BLaER1 (cell line): ENCODE measurements around the gene TPSG1.
"Not testable (repeated sequence)": the region's sequence is repeated elsewhere in the genome, so short reads cannot be mapped to it uniquely, and the experiment has no call there.

Source experiments
- H3K27ac ChIP-seq: shearing (Covaris generic); formaldehyde crosslinking; 2 replicates; pipeline ENCODE4 v1.8.1; 2022
- H3K27me3 ChIP-seq: shearing (Covaris generic); formaldehyde crosslinking; 2 replicates; pipeline ENCODE4 v1.8.1; 2022
- H3K36me3 ChIP-seq: shearing (Covaris generic); formaldehyde crosslinking; 2 replicates; pipeline ENCODE4 v1.8.1; 2022
- H3K4me1 ChIP-seq: shearing (Covaris generic); formaldehyde crosslinking; 2 replicates; pipeline ENCODE4 v1.8.1; 2022
- H3K4me2 ChIP-seq: shearing (Covaris generic); formaldehyde crosslinking; 2 replicates; pipeline ENCODE4 v1.8.1; 2022
- H3K4me3 ChIP-seq: shearing (Covaris generic); formaldehyde crosslinking; 2 replicates; pipeline ENCODE4 v1.8.1; 2022
- H3K9ac ChIP-seq: shearing (Covaris generic); formaldehyde crosslinking; 2 replicates; pipeline ENCODE4 v1.8.1; 2022
- H3K9me3 ChIP-seq: shearing (Covaris generic); formaldehyde crosslinking; 2 replicates; pipeline ENCODE4 v1.8.1; 2022
- H4K20me1 ChIP-seq: shearing (Covaris generic); formaldehyde crosslinking; 2 replicates; pipeline ENCODE4 v1.8.1; 2022
- Cebpa-rat ChIP-seq: shearing (Covaris generic); IDR thresholded peaks from 2 replicates; pipeline ENCODE4 v1.8.1; 2022

TPSG1 gene

GRCh38 chr16:1245452-1246020 is 20.5 kb upstream of the TPSG1 start:
- TF ChIP-seq Cebpa-rat: no peak
- no peaks in the 10 kb centered on the region for H3K36me3 ChIP-seq
- H3K4me1 ChIP-seq: peaks cover 13% of the 10 kb centered on the region
- no peak overlapping the region for H3K9ac ChIP-seq
- H3K4me3 ChIP-seq: no peak overlapping the region
- no peak overlapping the region for H3K4me2 ChIP-seq
- no peaks in the 10 kb centered on the region for H3K27me3 ChIP-seq
- H3K9me3 ChIP-seq: no peaks in the 10 kb centered on the region
- H3K27ac ChIP-seq: no peak overlapping the region
- H4K20me1 ChIP-seq: no peaks in the 10 kb centered on the region

- Histone ChIP-seq H3K4me3 (no peak overlapping the region), H3K27ac (no peak overlapping the region), H3K27me3 (no peaks in the 10 kb centered on the region), H3K4me2 (no peak overlapping the region), H3K4me1 (peaks cover 13% of the 10 kb centered on the region), H4K20me1 (no peaks in the 10 kb centered on the region), H3K9me3 (no peaks in the 10 kb centered on the region), H3K36me3 (no peaks in the 10 kb centered on the region), H3K9ac (no peak overlapping the region)
- TF ChIP-seq Cebpa-rat: no peak
Measured at GRCh38 chr16:1244881-1245280, 19.8 kb upstream of the TPSG1 start.

- H3K4me2 ChIP-seq, H3K36me3 ChIP-seq, H3K27ac ChIP-seq, H4K20me1 ChIP-seq, H3K9me3 ChIP-seq, H3K4me3 ChIP-seq, H3K27me3 ChIP-seq, H3K9ac ChIP-seq: not testable (repeated sequence)
- H3K4me1 ChIP-seq: peaks cover 13% of the 10 kb centered on the region
Measured at GRCh38 chr16:1243907-1244850, 19.1 kb upstream of the TPSG1 start.

- H3K4me1 ChIP-seq: peaks cover 13% of the 10 kb centered on the region
- H4K20me1 ChIP-seq, H3K9ac ChIP-seq, H3K4me3 ChIP-seq, H3K9me3 ChIP-seq, H3K27ac ChIP-seq, H3K36me3 ChIP-seq, H3K4me2 ChIP-seq, H3K27me3 ChIP-seq: not testable (repeated sequence)
Measured at GRCh38 chr16:1243363-1243762, 18.3 kb upstream of the TPSG1 start.

- H3K9ac ChIP-seq, H3K4me3 ChIP-seq, H3K27me3 ChIP-seq, H3K27ac ChIP-seq, H4K20me1 ChIP-seq, H3K9me3 ChIP-seq, H3K36me3 ChIP-seq, H3K4me2 ChIP-seq, H3K4me1 ChIP-seq: not testable (repeated sequence)
Measured at GRCh38 chr16:1241081-1241480, 16.0 kb upstream of the TPSG1 start.

- H4K20me1 ChIP-seq, H3K4me2 ChIP-seq, H3K9me3 ChIP-seq, H3K36me3 ChIP-seq, H3K27ac ChIP-seq, H3K4me3 ChIP-seq, H3K9ac ChIP-seq, H3K4me1 ChIP-seq, H3K27me3 ChIP-seq: not testable (repeated sequence)
Measured at GRCh38 chr16:1240436-1240835, 15.4 kb upstream of the TPSG1 start, which contains the start of gene TPSAB1. Gene TPSAB1 (plus strand): TSS chr16:1240705. CDS start chr16:1240939, 234 bp downstream.

- not testable (repeated sequence) for H3K27ac ChIP-seq, H3K9me3 ChIP-seq, H3K4me2 ChIP-seq, H3K9ac ChIP-seq, H3K36me3 ChIP-seq, H3K4me1 ChIP-seq, H3K4me3 ChIP-seq, H4K20me1 ChIP-seq, H3K27me3 ChIP-seq
Measured at GRCh38 chr16:1239575-1239974, 14.5 kb upstream of the TPSG1 start.

- peak overlapping the region; percentile 45 for H3K4me2 ChIP-seq
- not testable (repeated sequence) for H3K9me3 ChIP-seq, H3K4me1 ChIP-seq, H3K4me3 ChIP-seq, H3K27ac ChIP-seq, H3K9ac ChIP-seq, H4K20me1 ChIP-seq, H3K27me3 ChIP-seq, H3K36me3 ChIP-seq
Measured at GRCh38 chr16:1238909-1239308, 13.8 kb upstream of the TPSG1 start.

GRCh38 chr16:1237990-1238389 is 12.9 kb upstream of the TPSG1 start:
- no peak overlapping the region for H3K4me2 ChIP-seq
- no peaks in the 10 kb centered on the region for H3K27me3 ChIP-seq
- H3K36me3 ChIP-seq: no peaks in the 10 kb centered on the region
- H3K4me3 ChIP-seq: no peak overlapping the region
- no peak overlapping the region for H3K27ac ChIP-seq
- H3K9ac ChIP-seq: no peak overlapping the region
- no peak for TF ChIP-seq Cebpa-rat
- no peaks in the 10 kb centered on the region for H3K9me3 ChIP-seq
- H4K20me1 ChIP-seq: peaks cover 4% of the 10 kb centered on the region; the same call in 1 of the 2 replicates
- no peaks in the 10 kb centered on the region; the same call in 1 of the 2 replicates for H3K4me1 ChIP-seq

GRCh38 chr16:1236659-1237058 is 11.6 kb upstream of the TPSG1 start:
- not testable (repeated sequence) for H3K27ac ChIP-seq, H3K4me2 ChIP-seq, H3K27me3 ChIP-seq, H3K9me3 ChIP-seq, H3K9ac ChIP-seq, H3K4me3 ChIP-seq, H3K4me1 ChIP-seq, H4K20me1 ChIP-seq, H3K36me3 ChIP-seq

GRCh38 chr16:1232049-1232748 is 7.1 kb upstream of the TPSG1 start:
- H3K9ac ChIP-seq, H3K36me3 ChIP-seq, H3K27ac ChIP-seq, H3K27me3 ChIP-seq, H4K20me1 ChIP-seq, H3K4me2 ChIP-seq, H3K4me1 ChIP-seq, H3K4me3 ChIP-seq, H3K9me3 ChIP-seq: not testable (repeated sequence)

GRCh38 chr16:1231301-1231700 is 6.2 kb upstream of the TPSG1 start:
- not testable (repeated sequence) for H3K36me3 ChIP-seq, H4K20me1 ChIP-seq, H3K4me1 ChIP-seq, H3K4me3 ChIP-seq, H3K9me3 ChIP-seq, H3K4me2 ChIP-seq, H3K27me3 ChIP-seq, H3K27ac ChIP-seq, H3K9ac ChIP-seq

GRCh38 chr16:1230471-1231212 is 5.6 kb upstream of the TPSG1 start:
- not testable (repeated sequence) for H3K27ac ChIP-seq, H3K9ac ChIP-seq, H4K20me1 ChIP-seq, H3K4me3 ChIP-seq, H3K36me3 ChIP-seq, H3K9me3 ChIP-seq, H3K27me3 ChIP-seq, H3K4me2 ChIP-seq, H3K4me1 ChIP-seq

- H3K27me3 ChIP-seq, H3K4me1 ChIP-seq, H3K4me2 ChIP-seq, H3K9me3 ChIP-seq, H3K9ac ChIP-seq, H3K36me3 ChIP-seq, H3K4me3 ChIP-seq, H3K27ac ChIP-seq, H4K20me1 ChIP-seq: not testable (repeated sequence)
Measured at GRCh38 chr16:1230084-1230470, 5.0 kb upstream of the TPSG1 start, which contains the start of gene TPSB2. Gene TPSB2 (minus strand): TSS chr16:1230184. CDS start chr16:1229951, 233 bp downstream.
